Activated T-cell treated with anti-CD3 and anti-CD28 coated beads for 4 hours (primary cell): Measurements from ENCODE around the gene GANC.

Source experiments
- DNase-seq: peaks from one replicate; pipeline ENCODE4 v3.0.0-alpha.2; 2020

The GANC gene

GRCh38 chr15:42352401-42352800 is 79.4 kb downstream of the GANC start:
- no peak for DNase-seq

- DNase-seq, result no peak
Measured at GRCh38 chr15:42353061-42353460, 80.1 kb downstream of the GANC start.

DNA sequence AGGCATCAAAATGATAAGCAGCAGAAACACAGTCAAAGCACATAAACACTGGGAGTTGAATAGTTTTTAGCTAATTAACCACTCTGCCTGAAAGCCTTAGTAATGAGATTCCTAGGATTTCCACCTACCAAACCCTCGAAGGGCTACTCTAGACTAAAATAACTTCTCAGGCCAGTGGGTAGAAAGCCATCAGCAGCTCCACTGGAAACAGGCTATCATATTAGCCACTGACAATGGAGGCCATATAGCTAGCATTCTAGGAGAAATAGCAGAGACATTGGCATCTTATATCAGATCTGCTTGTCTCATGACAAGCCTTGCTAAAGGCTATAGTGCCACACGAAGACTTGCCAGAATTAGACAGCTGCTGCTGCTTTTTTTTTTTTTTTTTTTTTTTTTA is 81.8 kb downstream of the GANC start:
- no peak for DNase-seq

DNA sequence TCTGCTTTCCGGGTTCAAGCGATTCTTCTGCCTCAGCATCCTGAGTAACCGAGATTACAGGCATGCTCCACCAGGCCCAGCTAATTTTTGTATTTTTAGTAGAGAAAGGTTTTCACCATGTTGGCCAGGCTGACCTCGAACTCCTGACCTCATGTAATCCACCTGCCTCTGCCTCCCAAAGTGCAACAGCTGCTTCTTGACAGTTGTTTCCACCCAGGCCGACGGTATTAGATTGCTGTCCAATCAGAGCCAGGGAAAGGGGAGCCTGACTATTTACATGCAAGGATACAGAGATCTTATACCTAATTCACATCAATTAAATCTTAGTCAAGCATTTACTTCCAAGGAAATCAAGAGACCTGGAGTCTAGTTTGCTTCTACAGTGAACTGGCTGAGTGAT is 82.3 kb downstream of the GANC start:
- no peak for DNase-seq

- DNase-seq, result no peak
Measured at GRCh38 chr15:42356851-42357250, 83.8 kb downstream of the GANC start.

DNA sequence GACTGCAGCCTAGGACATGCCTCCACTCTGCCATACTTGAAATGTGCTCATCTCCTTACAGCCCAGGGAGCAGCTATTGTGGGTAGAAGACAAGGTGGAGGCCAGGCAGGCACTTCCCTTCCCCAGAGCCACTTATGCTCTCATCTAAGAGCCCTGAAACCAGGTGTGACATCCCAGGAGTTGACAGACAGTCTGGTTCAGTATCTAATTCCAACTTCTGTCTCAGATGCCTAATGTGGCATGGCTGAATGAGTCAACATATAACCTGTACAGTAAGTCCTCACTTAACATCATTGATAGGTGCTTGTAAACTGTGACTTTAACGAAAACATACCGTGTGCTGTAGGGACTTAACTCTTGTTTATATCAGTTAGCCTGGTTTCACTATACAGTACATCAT is 85.1 kb downstream of the GANC start:
- no peak for DNase-seq

GRCh38 chr15:42359249-42359648 is 86.2 kb downstream of the GANC start, which contains the start of gene CAPN3:
Gene CAPN3, plus strand, starts transcription at chr15:42359501. Its CDS starts 305 bp downstream, at chr15:42359806.
- DNase-seq, result no peak

- DNase-seq, result no peak
Measured at GRCh38 chr15:42359985-42360384, 87.0 kb downstream of the GANC start.

DNA sequence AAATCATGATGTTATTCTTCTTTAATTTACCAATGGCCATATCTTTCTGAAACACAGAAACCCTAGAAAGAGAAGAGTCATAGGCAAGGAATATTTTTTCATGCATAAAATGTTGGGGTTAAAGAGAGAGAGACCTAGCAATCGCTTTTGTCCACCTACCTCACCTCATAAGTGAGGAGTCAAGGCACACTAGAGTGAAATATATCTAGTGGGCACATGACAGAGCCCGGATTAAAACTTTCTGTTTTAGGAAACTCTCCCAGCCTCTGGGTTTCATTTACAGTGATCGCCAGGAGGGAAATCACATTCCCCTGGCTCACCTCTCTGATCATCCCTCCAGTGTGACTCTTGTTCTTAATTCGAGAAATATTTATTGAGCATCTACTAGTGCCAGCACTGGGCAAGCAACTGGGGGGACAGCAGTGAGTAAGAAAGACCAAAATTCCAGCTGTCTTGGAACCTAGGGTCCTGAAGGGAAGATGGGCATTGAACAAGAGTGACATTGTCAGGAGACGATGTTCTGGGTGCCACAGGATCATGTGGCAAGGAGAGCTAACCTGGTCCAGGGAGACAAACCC is 87.6 kb downstream of the GANC start:
- no peak for DNase-seq

DNA sequence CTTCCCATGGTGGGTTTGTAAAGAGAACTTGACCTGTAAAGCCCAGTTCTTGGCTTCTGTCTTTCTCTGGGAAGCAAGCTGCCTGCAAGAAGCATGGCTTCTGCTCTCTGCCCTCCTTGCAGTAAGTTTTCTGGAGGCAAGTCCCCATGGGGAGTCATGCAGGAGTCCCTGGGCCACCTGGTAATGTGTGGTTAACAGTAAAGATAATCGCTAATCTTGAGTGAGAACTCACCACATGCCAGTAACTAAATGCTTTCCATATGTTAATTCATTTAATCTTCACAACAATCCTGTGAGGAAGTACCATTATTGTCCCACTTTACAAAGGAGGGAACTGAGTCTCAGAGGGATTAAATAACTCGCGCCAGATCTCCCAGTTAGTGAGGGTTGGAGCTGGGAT is 90.5 kb downstream of the GANC start:
- DNase-seq, result no peak

DNA sequence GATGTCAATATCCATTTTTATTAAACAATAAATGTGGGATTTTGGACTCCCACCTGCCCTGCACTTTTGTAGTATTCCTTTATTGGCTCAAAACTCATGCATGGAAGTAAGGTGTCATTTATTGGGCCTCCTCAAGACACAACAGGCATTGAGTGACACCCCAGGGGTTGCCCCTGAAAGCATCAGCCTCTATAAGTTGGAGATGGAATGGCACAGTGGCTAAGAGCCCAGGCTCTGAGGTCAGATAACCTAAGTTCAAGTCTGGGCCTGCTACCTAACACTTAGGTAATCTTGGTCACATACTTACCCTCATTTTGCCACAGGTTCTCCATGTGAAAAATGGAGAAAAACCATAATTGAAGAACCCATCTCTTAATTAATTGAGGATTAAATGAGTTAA is 90.9 kb downstream of the GANC start:
- no peak for DNase-seq

DNA sequence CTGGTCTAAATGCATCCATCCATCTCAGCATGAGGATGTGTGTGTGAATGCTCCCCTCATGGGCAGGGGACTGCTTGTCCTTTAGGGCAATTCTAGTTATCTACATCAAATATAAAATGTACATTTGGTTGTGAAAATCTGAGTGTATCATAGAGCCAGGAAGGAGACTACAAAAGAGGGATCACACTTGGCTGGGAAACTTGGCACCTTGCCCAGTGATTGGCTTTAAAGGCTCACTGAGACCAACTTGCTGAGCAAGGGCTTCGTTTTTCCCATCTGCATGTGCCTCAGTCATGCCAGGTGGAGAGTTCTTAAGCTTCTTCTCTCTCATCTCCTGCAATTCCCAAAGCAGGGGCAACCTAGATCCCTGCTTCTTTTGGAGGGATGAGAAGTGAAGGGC is 91.5 kb downstream of the GANC start:
- DNase-seq, result no peak

DNA sequence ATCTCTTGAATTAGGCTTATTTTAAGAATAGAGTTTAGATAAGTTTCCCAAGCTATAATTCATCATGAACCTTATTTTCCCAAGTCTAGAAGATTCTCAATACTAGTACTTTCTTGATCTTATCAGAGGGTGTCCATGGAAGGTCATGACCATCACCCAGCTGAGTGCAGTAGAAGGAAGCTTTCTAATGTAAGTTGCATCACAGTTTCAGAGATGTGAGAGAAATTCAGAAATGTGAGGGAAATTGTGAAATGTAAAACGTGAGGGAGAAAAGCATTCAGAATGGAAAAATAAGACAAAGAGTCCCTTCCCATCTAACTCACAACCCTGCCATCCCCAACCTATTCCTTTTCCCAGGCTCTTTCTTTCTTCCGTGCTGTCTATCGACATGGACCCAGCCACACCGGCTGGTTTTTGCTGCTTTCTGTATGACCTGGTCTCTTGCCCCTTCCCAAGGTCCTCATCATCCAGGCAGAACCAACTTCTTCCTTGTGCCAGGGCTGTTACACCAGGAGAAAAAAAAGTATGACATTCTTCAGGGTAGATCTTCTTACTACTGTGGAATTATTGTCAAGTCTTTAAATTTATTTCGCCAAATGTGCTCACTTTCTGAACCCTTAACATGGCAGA is 93.0 kb downstream of the GANC start:
- DNase-seq, result no peak

DNA sequence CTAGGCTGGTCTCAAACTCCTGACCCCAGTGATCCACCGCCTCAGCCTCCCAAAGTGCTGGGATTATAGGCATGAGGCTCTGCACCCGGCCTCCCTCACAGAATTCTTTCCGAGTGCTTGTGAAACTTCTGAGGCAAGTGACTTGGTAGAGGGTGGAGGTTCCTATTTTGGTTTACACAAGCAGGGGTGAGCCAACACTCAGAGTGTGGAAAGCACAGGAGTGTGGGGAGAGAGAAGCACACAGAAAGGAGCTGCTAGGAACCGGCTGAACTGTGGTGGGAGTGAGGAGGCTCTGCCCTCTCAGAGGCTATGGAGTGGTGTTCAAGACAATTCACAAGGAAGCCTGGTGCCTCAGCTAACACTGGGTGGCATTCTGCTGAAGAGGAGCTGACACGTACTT is 94.0 kb downstream of the GANC start:
- DNase-seq, result no peak

GRCh38 chr15:42368096-42368495 is 95.1 kb downstream of the GANC start:
- DNase-seq, result no peak

DNA sequence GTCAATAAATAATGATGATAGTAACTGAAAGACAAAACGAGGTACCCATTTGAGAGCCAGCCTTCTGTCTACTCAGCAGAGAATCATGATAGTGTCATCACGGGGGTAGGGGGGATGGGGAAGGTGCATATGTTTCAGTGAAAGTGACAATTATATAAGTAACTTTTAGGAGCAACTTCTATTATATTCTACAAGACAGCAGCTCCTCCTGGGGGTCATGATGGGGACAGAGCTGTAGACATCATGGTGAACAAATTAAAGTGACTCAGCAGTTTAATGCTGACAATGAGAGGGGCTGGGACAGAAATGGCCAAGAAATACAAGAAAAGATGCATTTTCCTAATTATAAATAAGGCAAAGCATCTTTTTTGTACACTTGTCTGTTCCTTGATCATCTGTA is 98.1 kb downstream of the GANC start:
- no peak for DNase-seq

- DNase-seq, result no peak
Measured at GRCh38 chr15:42373274-42373673, 100.3 kb downstream of the GANC start.

GRCh38 chr15:42373936-42374335 is 100.9 kb downstream of the GANC start:
- no peak for DNase-seq

- no peak for DNase-seq
Measured at GRCh38 chr15:42374810-42375209, 101.8 kb downstream of the GANC start.

GRCh38 chr15:42375252-42375651 is 102.3 kb downstream of the GANC start:
- no peak for DNase-seq

DNA sequence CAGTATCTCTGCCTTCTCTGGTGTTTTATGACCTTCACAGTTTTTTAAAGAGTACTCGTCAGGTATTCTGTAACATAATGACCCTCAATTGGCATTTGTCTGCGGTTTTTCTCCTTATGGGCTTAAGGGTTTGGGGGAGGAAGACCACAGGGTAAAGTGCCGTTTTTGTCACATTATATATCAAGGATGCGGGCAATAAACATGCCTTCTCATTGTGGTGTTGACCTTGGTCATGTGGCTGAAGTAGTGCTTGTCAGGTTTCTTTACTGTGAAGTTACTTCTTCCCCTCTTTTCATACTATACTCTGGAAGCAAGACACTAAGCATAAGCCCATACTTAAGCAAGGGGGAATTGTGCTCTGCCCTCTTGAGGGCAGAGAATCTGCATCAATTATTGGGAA is 102.9 kb downstream of the GANC start:
- DNase-seq, result no peak

DNA sequence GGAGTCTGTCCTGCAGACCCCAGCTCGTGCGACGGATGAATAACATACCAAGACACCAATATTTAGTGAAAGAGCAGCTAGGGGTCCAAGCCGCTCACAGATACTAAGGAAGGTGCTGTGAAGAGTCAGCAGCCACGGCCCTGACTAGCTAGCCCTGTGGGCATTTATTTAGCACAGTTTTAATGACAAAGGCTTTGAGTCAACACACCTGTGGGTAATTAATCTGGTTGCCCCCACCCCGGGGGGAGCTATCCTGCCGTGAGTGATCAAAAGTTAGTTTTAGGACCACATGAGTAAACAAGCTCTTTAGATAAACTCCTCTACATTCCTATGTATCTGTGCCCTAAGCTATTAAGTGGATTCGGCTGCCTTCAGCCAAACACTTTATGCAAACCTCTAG is 105.0 kb downstream of the GANC start:
- DNase-seq, result no peak

- DNase-seq, result no peak
Measured at GRCh38 chr15:42384597-42384996, 111.6 kb downstream of the GANC start.

- DNase-seq, result no peak
Measured at GRCh38 chr15:42385206-42385979, 112.4 kb downstream of the GANC start.
